Activated effector memory CD4-positive, alpha-beta T cell treated with Interleukin-2 at 50 U/mL for 16 hours (primary cell): ENCODE results near the gene R3HDML.
"Not testable (repeated sequence)": the region's sequence is repeated elsewhere in the genome, so short reads cannot be mapped to it uniquely, and the experiment has no call there.

Experiments used
- DNase-seq: peaks from one replicate; pipeline ENCODE4 v3.0.0-alpha.2; 2020

The R3HDML gene

GRCh38 chr20:44328428-44328827, 8.4 kb upstream of the R3HDML start:
- DNase-seq, result no peak

DNA sequence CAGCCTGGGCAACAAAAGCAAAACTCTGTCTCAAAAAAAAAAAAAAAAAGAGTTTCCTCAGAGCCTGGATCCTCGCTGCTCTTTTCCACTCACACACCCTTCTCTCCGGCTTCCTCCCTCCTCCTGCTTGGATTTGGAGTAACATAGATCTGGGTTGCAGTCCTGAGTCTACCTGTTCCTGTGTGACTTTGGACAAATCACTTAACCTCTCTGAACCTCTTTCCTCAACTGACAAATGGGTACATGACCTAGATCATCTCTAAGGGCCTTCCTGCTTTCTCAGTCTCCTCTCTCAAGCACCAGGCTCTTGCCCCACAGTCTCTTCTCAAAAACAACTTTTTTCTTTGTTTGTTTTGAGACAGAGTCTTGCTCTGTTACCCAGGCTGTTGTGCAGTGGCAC, 5.6 kb upstream of the R3HDML start:
- DNase-seq, result no peak

DNA sequence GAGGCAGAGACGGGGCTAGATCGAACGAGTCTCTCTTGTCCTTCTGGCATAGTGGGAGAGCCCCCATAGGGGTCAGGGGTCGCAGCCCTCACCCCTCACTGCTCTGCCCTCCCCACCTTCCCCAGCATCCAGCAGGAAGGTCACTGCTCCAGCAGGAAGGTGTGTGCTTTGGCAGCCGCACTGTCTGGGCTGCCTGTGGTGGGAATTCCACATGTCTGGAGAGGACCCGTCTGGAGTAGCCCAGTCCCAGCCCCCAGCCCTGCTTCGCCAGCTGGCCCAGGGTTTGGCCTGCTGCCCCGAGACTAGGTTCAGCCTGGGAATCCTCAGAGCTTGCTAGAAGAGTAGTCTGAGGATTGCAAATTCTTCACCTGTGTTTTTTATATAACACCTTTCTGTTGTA, 2.5 kb upstream of the R3HDML start:
- no peak for DNase-seq

DNA sequence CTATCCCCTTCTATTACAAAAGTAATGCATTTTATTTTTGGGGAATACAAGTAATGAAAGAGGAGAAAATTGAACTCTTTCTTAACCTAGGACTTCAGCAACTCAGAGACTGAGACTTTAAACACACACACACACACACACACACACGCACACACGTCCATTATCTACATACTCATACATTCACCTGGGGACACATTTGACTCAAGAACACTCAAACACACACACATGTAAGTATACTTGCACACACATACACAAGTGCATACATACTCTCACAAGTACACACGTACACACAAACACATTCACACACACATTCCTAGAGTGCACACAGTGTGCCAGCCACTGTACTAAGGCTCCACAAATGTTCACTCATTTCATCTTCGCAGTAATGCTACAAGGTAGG, 2.1 kb upstream of the R3HDML start:
- no peak for DNase-seq

GRCh38 chr20:44335675-44336074, 1.2 kb upstream of the R3HDML start:
- DNase-seq, result no peak

DNA sequence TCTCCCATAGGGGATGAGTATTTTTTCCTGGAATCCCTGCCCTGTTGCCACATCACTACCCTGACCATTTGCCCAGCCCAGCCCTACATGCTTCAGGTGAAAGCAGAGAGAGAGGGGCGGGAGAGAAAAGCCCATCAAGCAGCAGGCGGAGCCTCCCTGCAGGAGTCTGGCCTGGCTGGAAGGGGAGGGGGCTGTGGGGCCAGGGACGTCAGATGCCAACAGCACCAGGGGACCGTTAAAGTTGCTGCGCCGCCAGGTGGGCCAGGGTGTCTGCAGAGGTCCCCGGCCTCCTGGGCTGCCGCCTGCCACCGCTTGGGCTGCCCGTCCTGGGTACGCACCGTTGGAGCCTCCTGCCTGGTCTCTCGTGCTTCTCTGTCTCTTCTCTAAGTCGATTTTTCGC, 757 bp upstream of the R3HDML start:
- DNase-seq, result no peak

DNA sequence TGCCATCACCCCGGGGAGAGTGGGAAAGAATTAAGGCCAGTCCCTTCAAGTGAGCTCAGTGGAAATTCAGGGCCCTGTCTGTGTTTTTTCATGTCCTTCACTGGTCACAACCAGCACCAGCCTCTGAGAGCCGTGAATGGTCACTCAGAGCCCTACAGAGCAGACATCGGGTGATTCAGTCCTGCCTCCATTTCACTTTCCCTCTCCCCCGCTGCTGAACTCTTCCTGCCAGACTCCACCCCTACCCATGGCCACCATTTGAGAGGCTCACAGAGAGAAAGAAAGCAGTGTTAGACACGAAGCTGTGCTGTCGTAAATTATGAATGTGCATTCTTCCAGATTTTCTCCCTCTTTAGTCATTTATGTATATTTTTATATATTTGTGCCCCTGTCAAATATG, 5.4 kb downstream of the R3HDML start:
- no peak for DNase-seq

- DNase-seq, result no peak
Observed at GRCh38 chr20:44343162-44343675, 6.4 kb downstream of the R3HDML start.

- no peak for DNase-seq
Observed at GRCh38 chr20:44344723-44345122, 7.9 kb downstream of the R3HDML start.

- no peak for DNase-seq
Observed at GRCh38 chr20:44345147-44345546, 8.3 kb downstream of the R3HDML start.

DNA sequence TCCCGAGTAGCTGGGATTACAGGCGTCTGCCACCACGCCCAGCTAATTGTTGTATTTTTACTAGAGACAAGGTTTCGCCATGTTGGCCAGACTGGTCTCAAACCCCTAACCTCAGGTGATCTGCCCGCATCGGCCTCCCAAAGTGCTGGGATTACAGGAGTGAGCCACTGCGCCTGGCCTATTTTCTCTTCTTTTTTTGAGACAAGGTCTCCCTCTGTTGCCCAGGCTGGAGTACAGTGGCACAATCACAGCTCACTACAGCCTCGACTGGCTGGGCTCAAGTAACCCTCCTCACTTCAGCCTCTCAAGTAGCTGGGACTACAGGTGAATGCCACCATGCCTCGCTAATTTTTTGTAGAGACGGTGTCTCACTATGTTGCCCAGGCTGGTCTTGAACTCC, 9.1 kb downstream of the R3HDML start:
- not testable (repeated sequence) for DNase-seq

- DNase-seq, result no peak
Observed at GRCh38 chr20:44348168-44348659, 11.4 kb downstream of the R3HDML start.

DNA sequence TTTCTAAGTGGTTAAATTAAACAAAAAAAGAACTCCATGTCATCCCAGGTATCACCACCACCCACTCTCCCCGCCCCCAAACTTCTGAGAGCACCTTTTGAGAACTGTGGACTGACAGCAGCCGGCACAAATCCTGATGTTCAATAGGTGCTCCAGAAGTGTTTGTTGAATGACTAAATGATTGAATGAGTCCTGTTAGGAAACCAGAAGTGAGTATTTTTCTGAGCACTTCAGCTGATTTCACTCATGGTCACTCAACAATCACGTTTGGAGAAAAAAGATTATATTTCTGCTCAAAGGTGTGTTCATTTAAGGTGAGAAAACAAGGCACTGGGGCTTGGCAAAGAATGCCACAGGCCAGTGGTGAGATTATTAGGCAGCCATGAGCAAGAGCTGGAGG, 12.5 kb downstream of the R3HDML start:
- DNase-seq, result no peak

DNA sequence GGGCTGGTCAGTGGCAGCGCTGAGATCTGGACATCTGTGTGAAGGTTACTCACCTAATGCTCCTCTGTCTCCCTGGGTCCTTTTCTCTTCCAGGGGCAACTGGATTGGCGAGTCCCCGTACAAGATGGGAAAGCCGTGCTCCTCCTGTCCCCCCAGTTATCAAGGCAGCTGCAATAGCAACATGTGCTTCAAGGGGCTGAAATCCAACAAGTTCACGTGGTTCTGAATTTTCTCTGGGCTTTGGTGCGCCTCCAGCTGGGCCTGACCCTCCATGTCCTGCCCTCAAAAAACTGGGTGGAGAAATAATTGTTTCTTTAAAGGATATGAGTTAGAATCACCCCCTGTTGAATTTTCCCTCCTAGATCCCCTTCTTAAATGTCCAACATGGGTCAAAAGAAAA, 13.7 kb downstream of the R3HDML start:
- DNase-seq, result no peak

DNA sequence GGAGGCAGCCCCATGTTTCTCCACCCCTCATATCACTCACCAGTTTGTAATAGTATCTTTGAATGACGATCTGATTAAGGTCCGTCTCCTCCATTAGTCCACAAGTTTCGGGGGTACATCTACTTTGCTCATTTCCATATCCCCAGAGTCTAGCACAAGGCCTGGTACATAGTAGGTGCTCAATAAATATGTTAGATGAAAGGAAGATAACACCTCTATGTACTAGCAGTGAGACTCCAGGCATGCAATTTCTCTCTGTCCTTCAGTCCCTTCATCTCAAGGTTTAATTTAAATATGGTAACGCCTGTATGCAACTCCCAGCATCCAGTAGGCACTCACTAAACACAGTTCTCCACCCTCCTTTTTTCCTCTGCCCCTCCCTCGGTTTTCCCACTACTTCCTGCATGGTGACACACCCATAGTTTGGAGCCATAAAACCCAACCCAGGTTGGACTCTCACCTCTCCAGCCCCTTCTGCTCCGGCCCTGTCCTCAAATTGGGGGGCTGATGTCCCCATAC, 18.2 kb downstream of the R3HDML start:
- DNase-seq, result no peak

DNA sequence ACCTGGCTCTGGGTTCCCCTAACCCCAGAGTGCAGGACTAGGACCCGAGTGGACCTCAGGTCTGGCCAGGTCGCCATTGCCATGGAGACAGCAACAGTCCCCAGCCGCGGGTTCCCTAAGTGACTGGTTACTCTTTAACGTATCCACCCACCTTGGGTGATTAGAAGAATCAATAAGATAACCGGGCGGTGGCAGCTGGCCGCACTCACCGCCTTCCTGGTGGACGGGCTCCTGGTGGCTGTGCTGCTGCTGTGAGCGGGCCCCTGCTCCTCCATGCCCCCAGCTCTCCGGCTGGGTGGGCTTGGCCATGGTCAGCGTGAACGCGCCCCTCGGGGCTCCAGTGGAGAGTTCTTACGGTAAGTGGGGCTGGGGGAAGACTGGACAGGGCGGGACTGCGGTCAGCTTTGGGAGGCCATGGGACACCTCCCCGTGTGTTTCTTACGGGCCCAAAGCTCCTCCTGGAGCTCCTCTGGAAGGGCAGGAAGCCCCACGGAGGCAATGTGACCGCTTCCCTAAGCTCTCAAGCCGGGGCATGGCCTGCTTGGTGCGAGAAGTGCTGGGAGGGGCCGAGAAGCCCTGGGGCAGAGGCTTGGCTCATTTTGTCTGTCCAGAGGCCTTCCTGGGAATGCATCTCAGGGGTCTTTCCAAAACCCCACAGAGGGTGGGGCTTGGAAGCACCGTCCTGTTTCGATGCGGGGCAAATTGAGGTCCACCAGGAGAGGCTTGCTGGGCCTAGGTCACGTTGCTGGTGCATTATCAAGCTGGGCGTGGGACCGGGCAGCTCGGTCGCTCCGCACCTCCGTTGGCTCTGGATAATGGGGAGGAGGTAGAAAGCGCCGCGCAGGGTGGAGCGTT, 18.9 kb downstream of the R3HDML start, which contains the start of gene HNF4A:
Gene HNF4A (plus strand): TSS at position 202 of the 855 bp plus-strand sequence. CDS start 106 bp downstream, at position 308.
- DNase-seq, result no peak

DNA sequence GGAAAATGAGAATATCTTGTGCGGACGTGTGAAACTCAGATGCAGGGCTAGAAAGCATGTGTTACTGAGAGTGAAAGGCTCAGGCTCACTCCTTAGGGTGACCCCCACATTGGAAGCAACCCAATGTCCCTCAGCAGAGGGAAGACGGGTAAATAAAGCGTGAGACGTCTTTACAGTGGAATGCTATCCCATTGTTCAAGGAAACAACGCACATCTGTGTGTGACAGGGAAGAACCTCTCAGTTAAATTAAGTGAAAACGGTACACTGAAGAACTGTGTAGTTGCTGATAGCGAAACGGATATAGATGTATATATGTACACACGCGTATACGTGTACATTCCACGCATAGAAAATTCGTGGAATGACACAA, 19.5 kb downstream of the R3HDML start:
- DNase-seq, result no peak

DNA sequence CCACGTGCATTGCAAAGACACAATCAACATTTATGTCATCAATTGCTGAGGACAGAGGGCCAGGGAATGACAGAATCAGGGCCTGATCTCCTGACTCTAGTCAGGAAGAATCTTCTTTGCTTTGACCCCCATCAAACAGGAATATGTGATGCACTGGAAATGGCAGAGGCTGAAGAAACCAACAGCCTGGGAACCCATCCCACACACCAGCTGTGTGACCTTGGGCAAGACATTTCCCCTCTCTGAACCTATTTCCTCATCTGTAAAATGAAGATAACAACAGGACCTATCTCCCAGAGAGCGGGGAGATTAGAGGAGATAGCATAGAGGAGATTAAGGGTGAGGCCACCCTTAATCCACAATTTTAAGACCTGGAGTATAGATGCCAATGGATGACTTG, 20.2 kb downstream of the R3HDML start:
- DNase-seq, result no peak

DNA sequence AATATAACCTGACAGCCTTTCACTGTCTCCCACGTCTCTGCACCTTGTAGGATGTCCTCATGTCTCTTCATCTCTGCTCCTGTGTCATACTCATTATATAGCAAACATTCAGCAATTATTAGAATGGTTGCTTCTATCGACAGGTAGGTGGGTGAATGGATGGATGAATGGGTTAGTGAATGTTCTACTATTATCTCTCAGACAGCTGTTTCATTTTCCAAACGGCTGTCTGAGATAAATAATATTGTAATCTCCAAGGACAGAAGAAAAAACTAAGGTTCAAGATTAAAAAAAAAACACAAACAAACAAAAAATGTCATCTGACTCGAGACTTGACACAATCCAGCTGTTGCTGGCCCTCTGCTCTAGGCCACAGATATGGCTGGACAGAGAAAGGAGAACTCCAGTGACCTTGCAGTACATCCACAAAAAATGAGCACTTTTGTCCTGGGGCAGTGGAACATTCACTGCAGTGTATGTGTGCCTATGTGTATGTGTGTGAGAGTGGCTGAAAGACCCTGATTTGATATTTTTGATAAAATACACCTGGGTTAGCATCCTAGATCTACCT, 20.8 kb downstream of the R3HDML start:
- DNase-seq, result no peak

GRCh38 chr20:44358776-44359175, 21.9 kb downstream of the R3HDML start:
- no peak for DNase-seq

GRCh38 chr20:44360221-44360620, 23.4 kb downstream of the R3HDML start:
- DNase-seq, result no peak

DNA sequence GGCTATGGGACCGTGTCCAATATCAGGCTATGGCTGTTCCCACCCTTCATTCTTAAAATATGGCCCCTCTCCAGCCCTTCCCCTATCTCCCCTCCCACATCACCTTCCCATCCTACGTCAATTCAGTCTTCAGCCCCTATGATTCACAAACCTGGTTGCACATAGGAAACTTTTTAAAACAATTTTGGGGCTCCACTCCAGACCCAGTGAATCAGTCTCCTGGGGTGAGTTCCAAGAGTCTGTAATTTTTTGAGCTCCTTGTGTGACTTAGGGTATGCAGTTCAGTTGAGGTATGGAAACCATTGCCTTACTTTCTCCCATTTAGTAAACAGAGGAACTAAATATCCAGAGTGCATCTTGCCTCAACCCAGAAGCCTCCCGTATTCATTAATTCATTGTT, 24.2 kb downstream of the R3HDML start:
- DNase-seq, result no peak

- no peak for DNase-seq
Observed at GRCh38 chr20:44362466-44362940, 25.7 kb downstream of the R3HDML start.

GRCh38 chr20:44364068-44364467, 27.2 kb downstream of the R3HDML start:
- DNase-seq, result no peak
